MM.1S (cell line): ENCODE measurements around the gene YY1AP1.

Source experiments
- EZH2phosphoT487 ChIP-seq: fragments of 300-600 bp; sonication (generic); IDR thresholded peaks from 2 replicates; pipeline ENCODE4 v1.6.1; 2018; ENCODE audit warnings: antibody characterized with exemption, low read length
- TF ChIP-seq, protein P1 (sequence below): fragments of 300-600 bp; sonication (generic); IDR thresholded peaks from 2 replicates; pipeline ENCODE4 v1.5.1; 2016; ENCODE audit warnings: antibody characterized with exemption, low read length, mixed read lengths

DNA sequence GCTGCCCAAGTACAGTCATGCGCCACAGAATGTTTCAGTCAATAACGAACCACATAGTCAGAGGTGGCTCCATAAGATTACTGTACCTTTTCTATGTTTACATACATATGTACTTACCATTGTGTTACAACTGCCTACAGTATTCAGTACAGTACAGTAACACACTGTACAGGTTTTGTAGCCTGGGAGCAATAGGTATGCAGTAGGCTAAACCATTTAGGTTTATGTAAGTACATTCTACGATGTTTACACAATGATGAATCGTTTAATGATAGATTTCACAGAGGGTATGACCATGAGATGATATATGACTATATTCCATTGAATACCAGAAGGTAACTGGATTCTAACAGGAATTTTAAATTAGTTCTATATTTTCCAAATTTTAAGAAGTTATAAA, 10.5 kb downstream of the YY1AP1 start:
- TF ChIP-seq, protein P1, sequence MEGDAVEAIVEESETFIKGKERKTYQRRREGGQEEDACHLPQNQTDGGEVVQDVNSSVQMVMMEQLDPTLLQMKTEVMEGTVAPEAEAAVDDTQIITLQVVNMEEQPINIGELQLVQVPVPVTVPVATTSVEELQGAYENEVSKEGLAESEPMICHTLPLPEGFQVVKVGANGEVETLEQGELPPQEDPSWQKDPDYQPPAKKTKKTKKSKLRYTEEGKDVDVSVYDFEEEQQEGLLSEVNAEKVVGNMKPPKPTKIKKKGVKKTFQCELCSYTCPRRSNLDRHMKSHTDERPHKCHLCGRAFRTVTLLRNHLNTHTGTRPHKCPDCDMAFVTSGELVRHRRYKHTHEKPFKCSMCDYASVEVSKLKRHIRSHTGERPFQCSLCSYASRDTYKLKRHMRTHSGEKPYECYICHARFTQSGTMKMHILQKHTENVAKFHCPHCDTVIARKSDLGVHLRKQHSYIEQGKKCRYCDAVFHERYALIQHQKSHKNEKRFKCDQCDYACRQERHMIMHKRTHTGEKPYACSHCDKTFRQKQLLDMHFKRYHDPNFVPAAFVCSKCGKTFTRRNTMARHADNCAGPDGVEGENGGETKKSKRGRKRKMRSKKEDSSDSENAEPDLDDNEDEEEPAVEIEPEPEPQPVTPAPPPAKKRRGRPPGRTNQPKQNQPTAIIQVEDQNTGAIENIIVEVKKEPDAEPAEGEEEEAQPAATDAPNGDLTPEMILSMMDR: no peak
- no peak for TF ChIP-seq EZH2phosphoT487
